Stimulated activated CD4-positive, alpha-beta T cell treated with anti-CD3 and anti-CD28 coated beads, Interleukin-4, amount 100 ng/mL, for 1 hour (primary cell): Measurements from ENCODE around the gene MYH14.

Source experiments
- DNase-seq: peaks from one replicate; pipeline ENCODE4 v3.0.0-alpha.2; 2020

The MYH14 gene

DNA sequence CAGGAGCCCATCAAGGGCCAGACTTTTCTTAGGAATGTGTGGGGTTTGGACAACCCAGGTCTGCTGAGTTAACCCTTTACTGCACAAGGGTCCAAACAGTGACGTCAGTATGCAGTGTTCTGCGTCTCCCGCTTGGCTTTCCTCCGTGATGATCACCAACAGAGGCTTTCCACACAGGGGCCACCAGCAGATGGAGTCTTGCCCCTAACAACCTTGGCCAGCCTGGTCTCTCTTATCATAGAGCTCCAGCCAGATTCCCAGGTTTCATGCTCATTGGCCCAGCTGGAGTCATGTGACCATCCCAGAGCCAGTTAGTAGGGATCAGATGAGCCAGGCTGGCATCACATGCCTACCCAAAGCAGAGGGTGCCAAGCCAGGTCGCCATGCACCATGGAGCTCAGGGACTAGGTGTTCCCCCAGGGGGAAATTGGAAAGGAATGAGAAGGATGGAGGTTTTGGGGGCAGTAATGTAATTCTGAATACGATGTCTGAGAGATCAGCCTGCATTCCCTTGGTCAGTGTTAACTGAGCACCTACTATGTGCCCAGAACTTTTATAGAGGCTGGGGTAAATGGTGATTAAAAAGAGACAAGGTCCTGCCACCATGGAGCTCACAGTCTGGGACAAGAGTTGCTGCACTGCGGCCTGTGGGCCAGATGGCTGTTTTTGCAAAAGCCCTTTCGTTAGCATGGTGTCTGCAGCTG is 61.2 kb downstream of the MYH14 start:
- no peak for DNase-seq

DNA sequence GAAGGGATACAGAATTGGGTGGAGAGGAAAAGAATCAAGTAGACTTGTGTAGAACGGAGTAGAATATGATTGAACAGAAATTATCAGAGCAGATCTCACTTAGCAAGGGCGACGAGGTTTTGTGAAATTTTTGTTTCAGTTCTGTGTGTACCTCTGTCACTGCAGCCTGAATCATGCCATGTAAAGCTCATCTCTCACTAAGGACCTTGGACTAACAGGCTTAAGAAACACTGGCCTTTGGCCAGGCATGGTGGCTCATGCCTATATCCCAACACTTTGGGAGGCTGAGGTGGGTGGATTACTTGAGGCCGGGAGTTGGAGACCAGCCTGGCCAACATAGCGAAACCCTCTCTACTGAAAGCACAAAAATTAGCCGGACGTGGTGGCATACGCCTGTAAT is 62.6 kb downstream of the MYH14 start:
- DNase-seq: no peak

DNA sequence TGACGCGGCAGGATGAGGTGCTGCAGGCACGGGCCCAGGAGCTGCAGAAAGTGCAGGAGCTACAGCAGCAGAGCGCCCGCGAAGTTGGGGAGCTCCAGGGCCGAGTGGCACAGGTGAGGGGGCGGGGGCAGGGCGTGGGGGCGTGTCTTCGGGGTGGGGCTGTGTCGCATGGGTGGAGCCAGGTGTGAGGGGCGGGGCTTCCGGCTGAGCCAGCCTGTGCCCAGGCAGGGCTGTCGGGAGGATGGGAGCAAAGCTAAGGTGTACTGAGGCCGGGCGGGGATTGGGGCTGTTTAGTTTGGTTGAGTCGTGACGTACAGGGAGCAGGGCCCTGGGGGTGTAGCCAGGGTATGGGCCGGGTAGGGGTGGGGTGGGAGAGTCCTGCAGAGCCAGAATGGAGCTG is 63.5 kb downstream of the MYH14 start:
- peak; percentile 38 for DNase-seq

DNA sequence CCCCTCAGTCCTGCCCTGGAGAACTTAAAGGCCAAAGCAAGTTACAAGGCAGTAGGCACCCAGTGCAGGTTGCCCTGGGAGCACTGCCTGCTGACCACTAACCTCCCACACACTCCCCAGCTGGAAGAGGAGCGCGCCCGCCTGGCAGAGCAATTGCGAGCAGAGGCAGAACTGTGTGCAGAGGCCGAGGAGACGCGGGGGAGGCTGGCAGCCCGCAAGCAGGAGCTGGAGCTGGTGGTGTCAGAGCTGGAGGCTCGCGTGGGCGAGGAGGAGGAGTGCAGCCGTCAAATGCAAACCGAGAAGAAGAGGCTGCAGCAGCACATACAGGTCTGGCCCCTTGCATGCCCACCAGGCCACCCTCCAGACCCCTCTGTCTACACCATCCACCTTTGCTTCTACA is 64.6 kb downstream of the MYH14 start:
- DNase-seq: no peak

DNA sequence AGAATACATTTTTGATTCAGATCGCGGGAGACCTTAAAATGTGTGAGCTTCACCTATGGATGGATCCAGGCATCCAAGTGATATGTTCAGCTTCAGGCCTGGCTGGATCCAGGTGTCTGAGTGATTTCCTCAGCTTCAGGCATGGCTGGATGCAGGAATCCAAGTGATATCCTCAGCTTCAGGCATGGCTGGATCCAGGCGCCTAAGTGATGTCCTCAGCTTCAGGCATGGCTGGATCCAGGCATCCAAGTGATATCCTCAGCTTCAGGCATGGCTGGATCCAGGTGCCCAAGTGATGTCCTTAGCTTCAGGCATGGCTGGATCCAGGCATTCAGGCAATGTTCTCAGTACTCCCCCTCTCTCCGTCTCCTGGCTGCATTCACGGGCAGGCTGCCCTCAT is 65.1 kb downstream of the MYH14 start:
- DNase-seq: no peak

DNA sequence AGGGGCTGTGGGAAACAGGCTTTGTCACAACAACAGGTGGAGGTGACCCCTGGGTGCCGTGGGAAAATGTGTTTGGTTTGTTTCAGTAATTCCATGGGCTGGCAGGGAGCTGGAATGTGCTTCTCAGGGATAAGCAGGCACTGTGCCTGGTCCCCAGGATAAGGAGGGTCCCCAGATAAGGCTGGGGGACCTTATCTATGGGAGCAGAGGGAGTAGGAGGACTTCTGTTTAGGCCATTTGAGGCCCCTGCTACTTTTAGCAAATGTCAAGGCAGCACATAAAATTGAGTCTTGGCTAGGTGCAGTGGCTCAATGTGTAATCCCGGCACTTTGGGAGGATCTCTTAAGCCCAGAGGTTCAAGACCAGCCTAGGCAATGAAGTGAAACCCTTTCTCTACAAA is 66.2 kb downstream of the MYH14 start:
- DNase-seq: no peak

DNA sequence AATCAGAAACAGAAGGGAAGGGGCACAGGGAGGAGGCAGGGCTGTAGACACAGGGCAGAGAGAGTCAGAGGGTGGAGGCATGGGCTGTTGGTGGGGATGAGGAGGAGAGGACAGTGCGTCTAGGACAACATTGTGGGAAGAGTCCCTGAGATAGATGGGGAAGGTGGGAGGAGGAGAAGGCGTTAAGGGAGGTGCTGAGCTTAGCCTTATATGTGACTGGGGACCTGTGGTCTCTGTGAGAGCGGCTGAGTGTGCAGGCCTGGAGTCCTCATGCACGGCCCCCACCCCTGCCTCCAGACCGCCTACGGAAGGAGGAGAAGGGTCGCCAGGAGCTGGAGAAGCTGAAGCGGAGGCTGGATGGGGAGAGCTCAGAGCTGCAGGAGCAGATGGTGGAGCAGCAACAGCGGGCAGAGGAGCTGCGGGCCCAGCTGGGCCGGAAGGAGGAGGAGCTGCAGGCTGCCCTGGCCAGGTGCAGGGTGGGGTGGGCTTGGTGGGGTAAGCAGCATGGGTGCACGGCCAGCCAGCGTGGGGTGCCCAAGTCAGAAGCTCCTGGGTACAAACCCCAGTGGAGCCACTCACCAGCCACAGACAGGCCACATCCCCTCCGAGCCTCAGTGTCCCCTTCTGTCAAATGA is 69.0 kb downstream of the MYH14 start:
- DNase-seq: no peak

DNA sequence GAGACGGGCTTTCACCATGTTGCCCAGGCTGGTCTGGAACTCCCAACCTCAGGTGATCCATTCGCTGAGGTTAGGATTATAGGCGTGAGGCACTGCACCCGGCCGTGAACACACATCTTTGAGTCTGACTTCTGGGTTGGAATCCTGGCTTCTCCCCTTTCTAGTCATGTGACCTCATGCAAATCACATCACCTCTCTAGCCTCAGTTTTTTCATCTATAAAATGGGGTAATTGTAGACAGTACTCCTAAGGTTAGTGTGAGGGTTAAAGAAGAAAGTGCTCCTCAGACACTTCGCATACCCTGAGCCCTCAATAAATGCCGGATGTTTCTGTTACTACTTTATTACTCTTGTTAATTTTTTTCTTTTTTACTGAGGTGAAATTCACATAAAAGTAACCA is 70.4 kb downstream of the MYH14 start:
- DNase-seq: no peak

DNA sequence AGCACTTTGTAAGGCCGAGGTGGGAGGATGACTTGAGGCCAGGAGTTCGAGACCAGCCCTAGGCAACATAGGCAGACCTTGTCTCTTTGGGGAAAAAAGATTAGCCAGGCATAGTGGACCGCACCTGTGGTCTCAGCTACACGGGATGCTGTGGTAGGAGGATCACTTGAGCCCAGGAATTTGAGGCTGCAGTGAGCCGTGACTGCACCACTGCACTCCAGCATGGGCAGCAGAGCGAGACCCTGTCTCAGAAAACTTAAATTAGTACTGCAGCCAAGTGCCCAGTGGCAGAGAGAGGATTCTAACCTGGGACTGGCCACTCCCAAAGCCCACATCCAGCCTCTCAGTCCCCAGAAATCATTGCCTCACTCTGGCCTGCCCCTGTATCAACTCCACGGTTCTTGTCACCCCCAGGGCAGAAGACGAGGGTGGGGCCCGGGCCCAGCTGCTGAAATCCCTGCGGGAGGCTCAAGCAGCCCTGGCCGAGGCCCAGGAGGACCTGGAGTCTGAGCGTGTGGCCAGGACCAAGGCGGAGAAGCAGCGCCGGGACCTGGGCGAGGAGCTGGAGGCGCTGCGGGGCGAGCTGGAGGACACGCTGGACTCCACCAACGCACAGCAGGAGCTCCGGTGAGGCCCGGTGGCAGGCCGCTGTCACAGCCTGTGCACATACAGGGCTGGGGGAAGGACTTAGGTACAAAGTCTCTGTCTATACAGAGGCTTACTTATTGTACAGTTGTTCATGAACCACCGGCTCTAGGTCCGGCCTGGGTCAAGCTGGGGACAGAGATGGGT is 72.4 kb downstream of the MYH14 start:
- no peak for DNase-seq

DNA sequence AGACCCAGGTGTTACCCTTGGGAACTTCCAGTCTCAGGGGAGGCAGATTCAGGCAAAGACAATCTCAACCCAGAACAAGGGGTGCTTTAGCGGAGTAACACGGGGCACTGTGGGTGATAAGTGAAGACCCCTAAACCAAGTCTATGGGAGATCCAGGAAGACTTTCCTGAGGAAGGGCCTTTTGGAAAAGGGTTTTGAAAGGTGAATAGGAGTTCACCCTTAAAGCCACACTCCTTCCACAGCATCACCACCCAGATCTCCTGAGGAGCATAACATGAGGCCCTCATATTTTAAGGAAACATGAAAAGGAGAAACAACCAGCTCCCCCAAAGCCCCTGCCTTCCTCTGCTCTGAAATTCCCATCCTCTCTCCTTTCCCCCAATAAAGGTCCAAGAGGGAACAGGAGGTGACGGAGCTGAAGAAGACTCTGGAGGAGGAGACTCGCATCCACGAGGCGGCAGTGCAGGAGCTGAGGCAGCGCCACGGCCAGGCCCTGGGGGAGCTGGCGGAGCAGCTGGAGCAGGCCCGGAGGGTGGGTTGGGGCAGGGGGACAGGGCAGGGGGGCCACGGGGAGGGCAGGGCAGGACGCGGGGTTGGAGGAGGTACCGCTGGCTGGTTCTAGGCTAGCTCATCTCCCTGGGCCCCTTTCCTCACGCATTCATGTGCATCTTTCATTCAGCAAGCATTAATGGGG is 73.1 kb downstream of the MYH14 start:
- no peak for DNase-seq

DNA sequence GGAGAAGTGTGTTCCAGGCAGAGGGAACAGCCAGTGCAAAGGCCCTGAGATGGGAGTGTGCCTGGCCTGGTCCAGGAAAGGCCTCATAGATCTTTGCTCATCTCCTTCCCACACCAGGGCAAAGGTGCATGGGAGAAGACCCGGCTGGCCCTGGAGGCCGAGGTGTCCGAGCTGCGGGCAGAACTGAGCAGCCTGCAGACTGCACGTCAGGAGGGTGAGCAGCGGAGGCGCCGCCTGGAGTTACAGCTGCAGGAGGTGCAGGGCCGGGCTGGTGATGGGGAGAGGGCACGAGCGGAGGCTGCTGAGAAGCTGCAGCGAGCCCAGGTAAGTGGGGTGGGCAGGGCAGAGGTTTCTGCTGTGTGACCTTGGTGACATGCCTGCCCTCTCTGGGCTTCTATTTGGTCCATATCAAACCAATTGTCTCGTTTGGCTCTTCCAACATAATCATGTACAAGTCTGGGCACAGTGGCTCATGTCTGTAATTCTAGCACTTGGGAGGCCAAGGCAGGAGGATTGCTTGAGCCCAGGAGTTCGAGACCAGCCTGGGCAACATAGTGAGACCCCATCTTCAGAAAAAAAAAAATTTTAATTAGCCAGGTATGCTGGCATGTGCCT is 74.7 kb downstream of the MYH14 start:
- DNase-seq: no peak

DNA sequence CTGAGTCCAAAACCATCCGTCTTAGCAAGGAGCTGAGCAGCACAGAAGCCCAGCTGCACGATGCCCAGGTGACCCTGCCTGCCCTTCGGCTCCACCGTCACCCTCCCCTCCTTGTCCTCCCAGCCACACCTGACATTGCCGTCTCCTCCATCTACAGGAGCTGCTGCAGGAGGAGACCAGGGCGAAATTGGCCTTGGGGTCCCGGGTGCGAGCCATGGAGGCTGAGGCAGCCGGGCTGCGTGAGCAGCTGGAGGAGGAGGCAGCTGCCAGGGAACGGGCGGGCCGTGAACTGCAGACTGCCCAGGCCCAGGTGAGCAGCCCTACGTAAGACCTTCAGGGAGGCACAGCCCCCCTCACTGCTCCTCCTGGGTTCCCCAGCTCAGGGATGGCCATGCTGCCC is 76.7 kb downstream of the MYH14 start:
- no peak for DNase-seq

DNA sequence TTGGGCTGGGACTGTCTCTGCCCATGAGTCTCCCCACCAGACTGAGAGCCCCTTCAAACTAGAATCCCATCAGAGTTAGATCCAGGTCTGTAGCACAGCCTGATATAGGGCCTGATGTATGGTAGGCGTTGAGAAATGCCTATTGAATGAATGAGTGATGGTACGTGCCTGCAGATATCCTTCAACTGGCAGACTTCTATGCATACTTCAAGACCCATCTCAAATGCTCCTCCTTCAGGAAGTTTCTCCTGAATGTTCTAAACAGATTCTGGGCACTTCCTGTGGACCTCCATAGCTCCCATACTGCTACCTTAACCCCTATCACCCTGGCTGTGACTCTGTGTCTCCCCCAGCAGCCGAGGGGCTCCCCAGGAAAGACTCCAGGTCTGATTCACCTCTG is 77.6 kb downstream of the MYH14 start:
- no peak for DNase-seq

DNA sequence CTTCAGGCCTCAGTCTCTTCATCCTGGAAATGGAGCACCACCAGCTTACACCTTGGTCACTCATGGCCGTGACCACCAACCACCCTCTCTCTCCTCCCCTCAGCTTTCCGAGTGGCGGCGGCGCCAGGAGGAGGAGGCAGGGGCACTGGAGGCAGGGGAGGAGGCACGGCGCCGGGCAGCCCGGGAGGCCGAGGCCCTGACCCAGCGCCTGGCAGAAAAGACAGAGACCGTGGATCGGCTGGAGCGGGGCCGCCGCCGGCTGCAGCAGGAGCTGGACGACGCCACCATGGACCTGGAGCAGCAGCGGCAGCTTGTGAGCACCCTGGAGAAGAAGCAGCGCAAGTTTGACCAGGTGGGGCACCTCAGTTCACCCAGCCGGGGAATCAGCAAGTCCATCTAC is 78.1 kb downstream of the MYH14 start:
- DNase-seq: no peak

DNA sequence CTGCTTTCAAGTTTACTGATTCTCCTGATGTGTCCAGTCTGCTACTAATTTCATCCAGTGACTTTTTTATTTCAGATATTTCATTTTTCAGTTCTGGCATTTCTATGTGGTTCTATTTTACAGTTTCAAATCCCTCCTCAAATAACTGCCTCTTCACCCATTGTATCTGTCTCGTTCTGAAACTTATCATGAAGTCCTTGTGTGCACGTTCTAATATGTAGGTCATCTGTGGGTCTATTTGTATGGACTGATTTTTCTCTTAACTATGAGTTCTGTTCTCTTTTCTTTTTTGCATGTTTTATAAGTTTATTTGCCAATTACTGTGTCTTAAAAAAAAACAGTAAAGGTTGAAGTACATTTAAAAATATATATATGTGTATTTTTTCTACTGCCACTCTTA is 82.4 kb downstream of the MYH14 start:
- no peak for DNase-seq

DNA sequence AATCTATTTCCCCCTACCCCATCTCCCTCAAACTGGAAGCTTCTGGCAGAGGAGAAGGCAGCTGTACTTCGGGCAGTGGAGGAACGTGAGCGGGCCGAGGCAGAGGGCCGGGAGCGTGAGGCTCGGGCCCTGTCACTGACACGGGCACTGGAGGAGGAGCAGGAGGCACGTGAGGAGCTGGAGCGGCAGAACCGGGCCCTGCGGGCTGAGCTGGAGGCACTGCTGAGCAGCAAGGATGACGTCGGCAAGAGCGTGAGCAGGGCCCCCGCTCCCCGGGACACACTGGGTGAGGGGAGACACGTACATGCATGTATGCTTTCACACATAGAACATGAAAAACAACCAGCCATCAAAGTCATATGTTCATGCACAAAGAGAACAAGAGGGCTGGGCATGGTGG is 83.0 kb downstream of the MYH14 start:
- no peak for DNase-seq

DNA sequence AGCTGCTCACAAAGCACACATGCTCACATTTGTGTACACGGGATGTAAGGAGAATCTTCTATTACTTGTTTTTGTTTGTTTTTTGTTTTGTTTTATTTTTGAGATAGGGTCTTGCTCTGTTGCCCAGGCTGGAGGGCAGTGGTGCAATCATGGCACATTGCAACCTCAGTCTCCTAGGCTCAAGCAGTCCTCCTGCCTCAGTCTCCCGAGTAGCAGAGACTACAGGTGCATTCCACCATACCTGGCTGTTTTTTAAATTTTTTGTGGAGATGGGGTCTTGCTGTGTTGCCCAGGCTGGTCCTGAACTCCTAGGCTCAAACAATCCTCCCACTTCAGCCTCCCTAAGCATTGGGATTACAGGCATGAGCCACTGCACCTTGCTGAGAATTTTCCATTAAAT is 83.9 kb downstream of the MYH14 start:
- DNase-seq: no peak

DNA sequence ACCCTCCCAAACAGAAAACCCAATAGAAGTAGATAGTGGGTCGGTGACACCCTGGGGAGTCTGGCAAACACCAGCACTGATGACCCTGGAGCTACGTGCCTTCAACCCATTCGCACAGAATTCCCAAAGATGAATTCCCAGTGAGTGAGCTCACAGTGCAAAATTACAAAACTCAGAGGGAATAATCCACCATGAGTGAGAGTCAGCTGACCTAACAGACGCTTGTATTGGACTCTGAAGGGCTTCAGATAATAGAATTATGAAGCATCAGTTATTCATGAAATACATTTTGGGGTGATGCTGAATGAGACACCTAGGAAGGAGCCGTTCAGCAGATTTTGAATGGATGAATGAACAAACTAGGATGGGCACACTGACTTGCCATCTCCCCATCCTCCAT is 85.5 kb downstream of the MYH14 start:
- no peak for DNase-seq

DNA sequence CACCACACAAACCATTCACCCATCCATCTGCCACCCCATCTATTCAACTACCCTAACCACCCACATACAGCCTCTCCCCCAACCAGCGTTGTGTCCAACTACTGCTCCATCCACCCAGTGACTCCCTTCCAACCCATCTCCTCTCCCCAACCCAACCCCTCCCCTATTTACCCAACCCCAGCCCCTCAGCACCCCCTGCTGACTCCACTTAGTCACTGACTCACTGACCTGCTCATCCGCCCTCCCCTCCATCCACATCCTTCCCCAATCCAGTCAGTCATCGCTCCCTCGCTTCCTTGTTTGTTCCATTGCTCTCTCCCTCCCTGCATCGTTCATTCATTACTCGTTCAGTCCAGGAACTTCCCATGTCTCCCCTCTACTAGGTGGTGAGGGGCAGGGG is 86.6 kb downstream of the MYH14 start:
- no peak for DNase-seq

DNA sequence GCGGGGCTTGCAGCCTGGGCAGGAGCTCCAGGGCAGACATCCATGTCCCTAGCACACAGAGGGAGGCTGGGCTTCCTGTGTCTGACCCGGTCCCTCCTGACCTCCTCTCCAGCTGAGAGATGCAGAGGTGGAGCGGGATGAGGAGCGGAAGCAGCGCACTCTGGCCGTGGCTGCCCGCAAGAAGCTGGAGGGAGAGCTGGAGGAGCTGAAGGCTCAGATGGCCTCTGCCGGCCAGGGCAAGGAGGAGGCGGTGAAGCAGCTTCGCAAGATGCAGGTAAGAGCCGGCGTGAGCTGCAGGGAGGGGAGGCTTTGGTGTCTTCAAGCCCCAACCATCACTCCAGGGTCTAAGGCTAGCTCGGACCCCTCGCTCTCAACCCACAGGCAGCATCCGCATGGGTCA is 87.4 kb downstream of the MYH14 start:
- no peak for DNase-seq

DNA sequence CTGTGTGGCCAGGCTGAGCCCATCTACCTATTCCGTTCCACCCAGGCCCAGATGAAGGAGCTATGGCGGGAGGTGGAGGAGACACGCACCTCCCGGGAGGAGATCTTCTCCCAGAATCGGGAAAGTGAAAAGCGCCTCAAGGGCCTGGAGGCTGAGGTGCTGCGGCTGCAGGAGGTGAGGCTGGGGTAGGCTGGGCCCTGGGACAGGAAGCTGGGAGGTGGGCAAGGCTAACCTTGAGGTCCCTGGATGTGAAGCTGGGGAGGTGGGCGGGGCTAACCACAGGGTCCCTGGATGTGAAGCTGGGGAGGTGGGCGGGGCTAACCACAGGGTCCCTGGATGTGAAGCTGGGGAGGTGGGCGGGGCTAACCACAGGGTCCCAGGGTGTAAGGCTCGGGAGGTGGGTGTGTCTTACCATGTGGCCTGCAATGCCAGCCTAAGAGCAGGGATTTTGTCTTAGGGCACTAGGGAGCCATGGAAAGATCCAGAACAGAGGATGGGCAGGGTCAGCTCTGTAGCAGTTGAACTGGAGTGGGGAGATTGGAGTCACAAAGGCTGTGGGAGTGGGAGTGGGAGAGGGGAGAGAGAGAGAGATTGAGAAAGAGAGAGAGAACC is 88.9 kb downstream of the MYH14 start:
- DNase-seq: no peak

DNA sequence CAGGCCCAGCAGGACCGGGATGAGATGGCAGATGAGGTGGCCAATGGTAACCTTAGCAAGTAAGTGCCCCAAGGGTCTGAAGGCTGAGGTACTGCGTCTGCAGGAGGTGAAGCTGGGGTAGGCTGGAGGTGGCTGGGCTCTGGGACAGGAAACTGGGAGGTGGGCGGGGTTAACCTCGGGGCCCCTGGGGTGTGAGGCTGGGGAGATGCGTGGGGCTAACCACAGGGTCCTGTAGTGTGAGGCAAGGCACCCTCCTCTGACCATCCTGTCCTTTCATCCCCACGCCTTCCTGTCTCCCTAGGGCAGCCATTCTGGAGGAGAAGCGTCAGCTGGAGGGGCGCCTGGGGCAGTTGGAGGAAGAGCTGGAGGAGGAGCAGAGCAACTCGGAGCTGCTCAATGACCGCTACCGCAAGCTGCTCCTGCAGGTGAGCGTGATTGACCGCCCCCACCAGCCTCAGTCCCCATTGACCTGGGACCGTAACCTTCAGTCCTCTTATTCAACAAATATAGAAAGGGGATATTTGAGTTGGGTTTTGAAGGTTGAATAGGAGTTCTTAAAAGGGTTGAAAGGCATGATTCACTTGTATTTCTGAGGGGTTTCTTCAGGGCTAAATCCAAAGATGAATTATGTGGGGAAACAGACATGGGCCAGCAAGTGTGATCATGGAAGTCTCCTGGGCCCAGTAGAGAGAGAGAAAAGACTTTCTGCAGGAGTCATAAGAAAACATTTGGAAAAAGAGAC is 90.0 kb downstream of the MYH14 start:
- DNase-seq: no peak
